Natural killer cell (primary cell): ENCODE results near the gene SCRT2. TPM values are rescaled to one million over a fixed set of nuclear protein-coding genes. Genes with fewer than 3 reads are reported as not detected.

Experiments used
- ATAC-seq, 3 donors: fragments of 150-1000 bp in 2 of 3; fragments of 200-7000 bp in 1 of 3; cut with Tn5 transposase; 1 replicate in 1 of 3; 2 replicates in 2 of 3; pipeline ENCODE4 v1.10.0; 2021; ENCODE audit warnings: mild to moderate bottlenecking in 2 of 3, moderate library complexity in 2 of 3
- DNase-seq, 2 donors: peaks; one replicate each; pipeline versions ENCODE4 v3.0.0 to v3.0.0-alpha.2; 2013 to 2021; ENCODE audit warnings: mixed read lengths in 1 of 2
- H3K27ac ChIP-seq: one replicate; pipeline ENCODE4 v1.5.1; 2013; ENCODE audit warnings: mild to moderate bottlenecking, low read length
- H3K27me3 ChIP-seq: one replicate; pipeline ENCODE4 v1.6.1; 2013; ENCODE audit warnings: low read length; ENCODE audit not compliant: control insufficient read depth, insufficient read depth
- H3K36me3 ChIP-seq: one replicate; pipeline ENCODE4 v1.6.1; 2013; ENCODE audit warnings: low read length; ENCODE audit not compliant: control insufficient read depth, insufficient read depth
- H3K4me1 ChIP-seq: one replicate; pipeline ENCODE4 v1.6.1; 2013; ENCODE audit warnings: low read length; ENCODE audit not compliant: control insufficient read depth, insufficient read depth
- H3K4me3 ChIP-seq: one replicate; pipeline ENCODE4 v1.5.1; 2013; ENCODE audit warnings: low read length
- H3K9me3 ChIP-seq: one replicate; pipeline ENCODE4 v1.6.1; 2013; ENCODE audit warnings: low read length; ENCODE audit not compliant: control insufficient read depth, insufficient read depth
- H3K27ac Mint-ChIP-seq, 2 donors: one replicate each; pipeline ENCODE4 v1.8.0; 2022; ENCODE audit warnings: mild to moderate bottlenecking in 2 of 2, mixed read lengths in 2 of 2, moderate library complexity in 1 of 2
- H3K27me3 Mint-ChIP-seq, 2 donors: one replicate each; pipeline ENCODE4 v1.8.0; 2022; ENCODE audit warnings: low read depth in 2 of 2, mixed read lengths in 2 of 2
- H3K36me3 Mint-ChIP-seq: one replicate; pipeline ENCODE4 v1.8.0; 2022; ENCODE audit warnings: mixed read lengths
- H3K4me1 Mint-ChIP-seq, 2 donors: one replicate each; pipeline ENCODE4 v1.8.0; 2022; ENCODE audit warnings: mixed read lengths in 2 of 2
- H3K4me3 Mint-ChIP-seq: one replicate; pipeline ENCODE4 v1.8.0; 2022; ENCODE audit warnings: mild to moderate bottlenecking, moderate library complexity, mixed read lengths
- H3K9me3 Mint-ChIP-seq, 2 donors: one replicate each; pipeline ENCODE4 v1.8.0; 2022; ENCODE audit warnings: mixed read lengths in 2 of 2
- WGBS: methylation state at CpG from one replicate; pipeline ENCODE4 v1.1.7; 2013; ENCODE audit warnings: missing lambda C conversion rate; ENCODE audit not compliant: insufficient coverage; 5-methylcytosine and 5-hydroxymethylcytosine counted together
- intact Hi-C: fragments of 100-400 bp; cut with micrococcal nuclease; formaldehyde crosslinking; loops from one replicate; pipeline ENCODE4 v1.14.2; 2022
- total RNA-seq, 4 donors: library from RNA; stranded (reverse); fragments of 120-200 nt in 1 of 4; gene quantifications; one replicate each; pipeline versions ENCODE4 v1.2.3 to v1.2.4, GENCODE V29; 2013 to 2022
- TF ChIP-seq, protein P1 (sequence below): fragments of 200-600 bp; IDR thresholded peaks from one replicate; pipeline ENCODE4 v1.8.0; 2022; ENCODE audit warnings: antibody characterized with exemption

SCRT2 gene
- total RNA-seq, 3 donors from 2014 or later (not counting 1 experiment from before 2014, with no cell fraction given) = not detected

- Mint-ChIP-seq H3K9me3 (no peaks in the 10 kb centered on the region), H3K4me1 (peaks cover 0 to 17% of the 10 kb centered on the region in 2 donors), H3K27ac (no peak overlapping the region), H3K36me3 (no peaks in the 10 kb centered on the region), H3K4me3 (no peak overlapping the region), H3K27me3 (peaks cover 36 to 43% of the 10 kb centered on the region in 2 donors)
- Histone ChIP-seq H3K36me3 (no peaks in the 10 kb centered on the region), H3K9me3 (no peaks in the 10 kb centered on the region), H3K27ac (no peak overlapping the region), H3K4me3 (no peak overlapping the region), H3K4me1 (peaks cover 7% of the 10 kb centered on the region), H3K27me3 (peaks cover 19% of the 10 kb centered on the region)
- DNase-seq (no peak), ATAC-seq (no peak)
- intact Hi-C loops = no loop called here
- 11% methylated on average over 84 of the region's 84 CpGs for WGBS
- TF ChIP-seq, protein P1, sequence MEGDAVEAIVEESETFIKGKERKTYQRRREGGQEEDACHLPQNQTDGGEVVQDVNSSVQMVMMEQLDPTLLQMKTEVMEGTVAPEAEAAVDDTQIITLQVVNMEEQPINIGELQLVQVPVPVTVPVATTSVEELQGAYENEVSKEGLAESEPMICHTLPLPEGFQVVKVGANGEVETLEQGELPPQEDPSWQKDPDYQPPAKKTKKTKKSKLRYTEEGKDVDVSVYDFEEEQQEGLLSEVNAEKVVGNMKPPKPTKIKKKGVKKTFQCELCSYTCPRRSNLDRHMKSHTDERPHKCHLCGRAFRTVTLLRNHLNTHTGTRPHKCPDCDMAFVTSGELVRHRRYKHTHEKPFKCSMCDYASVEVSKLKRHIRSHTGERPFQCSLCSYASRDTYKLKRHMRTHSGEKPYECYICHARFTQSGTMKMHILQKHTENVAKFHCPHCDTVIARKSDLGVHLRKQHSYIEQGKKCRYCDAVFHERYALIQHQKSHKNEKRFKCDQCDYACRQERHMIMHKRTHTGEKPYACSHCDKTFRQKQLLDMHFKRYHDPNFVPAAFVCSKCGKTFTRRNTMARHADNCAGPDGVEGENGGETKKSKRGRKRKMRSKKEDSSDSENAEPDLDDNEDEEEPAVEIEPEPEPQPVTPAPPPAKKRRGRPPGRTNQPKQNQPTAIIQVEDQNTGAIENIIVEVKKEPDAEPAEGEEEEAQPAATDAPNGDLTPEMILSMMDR = no peak
These were observed 12.1 kb downstream of the SCRT2 start for GRCh38 chr20:663315-664090.

- Mint-ChIP-seq H3K27me3 (peaks cover 45 to 53% of the 10 kb centered on the region in 2 donors), H3K4me1 (peaks cover 0 to 16% of the 10 kb centered on the region in 2 donors), H3K9me3 (no peaks in the 10 kb centered on the region), H3K27ac (no peak overlapping the region), H3K36me3 (no peaks in the 10 kb centered on the region), H3K4me3 (no peak overlapping the region)
- Histone ChIP-seq H3K36me3 (no peaks in the 10 kb centered on the region), H3K9me3 (no peaks in the 10 kb centered on the region), H3K27ac (no peak overlapping the region), H3K4me3 (no peak overlapping the region), H3K27me3 (peaks cover 19% of the 10 kb centered on the region), H3K4me1 (peaks cover 7% of the 10 kb centered on the region)
- WGBS = 45% methylated on average over 11 of the region's 16 CpGs
- intact Hi-C loops = no loop called here
- DNase-seq (no peak), ATAC-seq (no peak)
- TF ChIP-seq, protein P1 = no peak
These were observed 13.1 kb downstream of the SCRT2 start for GRCh38 chr20:662277-663192.

DNA sequence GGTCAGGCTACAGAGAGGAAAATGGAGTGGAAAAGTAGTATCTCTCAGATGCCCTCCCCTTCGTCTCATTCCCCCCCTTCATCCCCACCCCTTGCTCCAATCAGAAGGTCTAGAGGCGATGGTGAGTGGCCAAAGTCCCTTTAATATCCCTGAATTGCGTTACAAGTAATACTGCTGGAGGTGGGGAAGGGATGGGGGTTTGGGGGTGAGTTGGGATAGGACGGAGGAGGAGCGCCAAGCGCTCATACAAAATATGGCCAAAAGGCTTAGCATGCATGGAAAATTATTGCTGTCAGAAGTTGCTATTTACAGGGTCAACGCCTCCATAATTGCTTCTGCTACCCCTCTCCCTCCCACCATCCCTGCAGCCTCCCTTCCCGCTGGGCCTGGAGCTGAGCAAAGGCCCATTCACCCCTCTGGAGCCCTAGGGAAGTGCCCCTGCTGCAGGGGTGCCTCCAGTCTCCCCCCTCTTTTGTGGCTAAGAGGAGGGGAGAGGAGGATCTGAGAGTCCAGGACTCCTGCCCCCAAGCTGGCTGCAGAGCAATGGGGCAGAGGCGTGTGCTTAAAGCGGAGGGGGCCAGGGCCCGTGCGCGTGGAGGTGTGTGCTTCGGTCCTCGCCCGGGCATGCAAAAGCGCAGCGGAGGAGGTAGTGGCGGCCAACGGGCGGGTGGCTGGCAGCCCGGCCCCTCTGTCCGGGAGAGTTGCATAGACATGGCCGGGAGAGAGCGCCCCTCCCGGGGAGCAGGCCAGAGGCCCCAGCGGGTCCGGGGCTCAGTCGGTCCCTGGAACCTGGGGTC is 13.9 kb downstream of the SCRT2 start:
- Histone ChIP-seq H3K27ac (no peak overlapping the region), H3K36me3 (no peaks in the 10 kb centered on the region), H3K4me1 (peaks cover 7% of the 10 kb centered on the region), H3K27me3 (peaks cover 19% of the 10 kb centered on the region), H3K4me3 (no peak overlapping the region), H3K9me3 (no peaks in the 10 kb centered on the region)
- H3K4me3 Mint-ChIP-seq = no peak overlapping the region
- 43% methylated on average over 28 of the region's 29 CpGs for WGBS
- no peak overlapping the region for H3K27ac Mint-ChIP-seq
- H3K4me1 Mint-ChIP-seq = peaks cover 0 to 12% of the 10 kb centered on the region in 2 donors
- DNase-seq = no peak
- H3K36me3 Mint-ChIP-seq = no peaks in the 10 kb centered on the region
- ATAC-seq = no peak
- peaks cover 52 to 55% of the 10 kb centered on the region in 2 donors for H3K27me3 Mint-ChIP-seq
- TF ChIP-seq, protein P1 = no peak
- no peaks in the 10 kb centered on the region for H3K9me3 Mint-ChIP-seq
- intact Hi-C loops = no loop called here
